Measurements from ENCODE around the gene PTPRD.

- TF ChIP-seq, protein P1, sequence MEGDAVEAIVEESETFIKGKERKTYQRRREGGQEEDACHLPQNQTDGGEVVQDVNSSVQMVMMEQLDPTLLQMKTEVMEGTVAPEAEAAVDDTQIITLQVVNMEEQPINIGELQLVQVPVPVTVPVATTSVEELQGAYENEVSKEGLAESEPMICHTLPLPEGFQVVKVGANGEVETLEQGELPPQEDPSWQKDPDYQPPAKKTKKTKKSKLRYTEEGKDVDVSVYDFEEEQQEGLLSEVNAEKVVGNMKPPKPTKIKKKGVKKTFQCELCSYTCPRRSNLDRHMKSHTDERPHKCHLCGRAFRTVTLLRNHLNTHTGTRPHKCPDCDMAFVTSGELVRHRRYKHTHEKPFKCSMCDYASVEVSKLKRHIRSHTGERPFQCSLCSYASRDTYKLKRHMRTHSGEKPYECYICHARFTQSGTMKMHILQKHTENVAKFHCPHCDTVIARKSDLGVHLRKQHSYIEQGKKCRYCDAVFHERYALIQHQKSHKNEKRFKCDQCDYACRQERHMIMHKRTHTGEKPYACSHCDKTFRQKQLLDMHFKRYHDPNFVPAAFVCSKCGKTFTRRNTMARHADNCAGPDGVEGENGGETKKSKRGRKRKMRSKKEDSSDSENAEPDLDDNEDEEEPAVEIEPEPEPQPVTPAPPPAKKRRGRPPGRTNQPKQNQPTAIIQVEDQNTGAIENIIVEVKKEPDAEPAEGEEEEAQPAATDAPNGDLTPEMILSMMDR (IDR thresholded peaks at IDR 0.05), result no peak
- TF ChIP-seq EZH2 (IDR thresholded peaks at IDR 0.05; ENCODE audit: borderline replicate concordance, insufficient read depth, low read depth, low read length, poor library complexity, severe bottlenecking), result no peak
These were observed 1796.4 kb downstream of the PTPRD start for GRCh38 chr9:8816361-8816760.

All from B cell (primary cell).